GM10248 (cell line): ENCODE measurements around the gene NKG7.

Source experiments
- CTCF ChIA-PET: fragments of 300-600 bp; sonication (Branson Sonifier 250); formaldehyde crosslinking; extraction: SDS; loops from one replicate; lab custom pipeline; 2021; ENCODE audit warnings: antibody characterized with exemption; lab: Yijun Ruan, JAX
- POLR2A ChIA-PET: fragments of 350-650 bp; sonication (Branson Sonifier 250); formaldehyde crosslinking; extraction: SDS; loops from one replicate; lab custom pipeline; 2020; ENCODE audit warnings: antibody characterized with exemption; lab: Yijun Ruan, JAX
- DNase-seq: peaks from one replicate; pipeline ENCODE4 v3.0.0; 2012; ENCODE audit errors: extremely low spot score
- TF ChIP-seq, protein P1 (sequence below): IDR thresholded peaks from 2 replicates; pipeline ENCODE4 v1.5.1; 2012; ENCODE audit warnings: mild to moderate bottlenecking, low read depth; ENCODE audit errors: extremely low read depth, missing control alignments, control extremely low read depth

The NKG7 gene

DNA sequence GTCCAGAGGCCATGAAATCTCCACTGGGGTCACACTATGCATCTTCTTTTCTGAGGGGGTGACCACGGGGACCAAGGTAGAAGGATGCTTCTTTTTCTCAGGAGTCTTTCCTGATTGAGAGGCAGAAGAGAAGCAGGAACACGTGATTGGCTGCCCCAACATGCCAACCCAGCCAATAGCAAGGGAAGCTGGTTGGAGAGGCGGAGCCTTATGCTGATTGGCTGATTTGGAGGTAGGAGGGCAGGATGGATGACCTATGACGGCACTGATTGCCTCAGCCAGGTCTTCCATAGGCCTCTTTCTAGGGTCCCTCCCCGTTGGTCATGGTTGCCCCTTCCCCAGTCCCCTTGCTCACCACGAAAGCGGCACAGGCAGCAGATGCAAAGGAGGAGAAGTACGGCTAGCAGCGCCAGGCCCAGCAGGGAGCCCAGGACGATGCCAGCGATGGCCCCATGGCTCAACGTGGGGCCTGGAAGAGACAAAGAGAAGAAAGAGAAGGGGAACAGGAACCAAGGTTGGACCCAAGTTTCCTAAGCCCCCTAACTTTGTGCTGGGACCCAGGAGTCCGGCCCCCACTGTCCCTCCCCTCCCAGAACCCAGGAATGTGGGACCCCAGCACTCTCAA lies 38.5 kb downstream of the NKG7 start:
- DNase-seq: no peak
- TF ChIP-seq, protein P1, sequence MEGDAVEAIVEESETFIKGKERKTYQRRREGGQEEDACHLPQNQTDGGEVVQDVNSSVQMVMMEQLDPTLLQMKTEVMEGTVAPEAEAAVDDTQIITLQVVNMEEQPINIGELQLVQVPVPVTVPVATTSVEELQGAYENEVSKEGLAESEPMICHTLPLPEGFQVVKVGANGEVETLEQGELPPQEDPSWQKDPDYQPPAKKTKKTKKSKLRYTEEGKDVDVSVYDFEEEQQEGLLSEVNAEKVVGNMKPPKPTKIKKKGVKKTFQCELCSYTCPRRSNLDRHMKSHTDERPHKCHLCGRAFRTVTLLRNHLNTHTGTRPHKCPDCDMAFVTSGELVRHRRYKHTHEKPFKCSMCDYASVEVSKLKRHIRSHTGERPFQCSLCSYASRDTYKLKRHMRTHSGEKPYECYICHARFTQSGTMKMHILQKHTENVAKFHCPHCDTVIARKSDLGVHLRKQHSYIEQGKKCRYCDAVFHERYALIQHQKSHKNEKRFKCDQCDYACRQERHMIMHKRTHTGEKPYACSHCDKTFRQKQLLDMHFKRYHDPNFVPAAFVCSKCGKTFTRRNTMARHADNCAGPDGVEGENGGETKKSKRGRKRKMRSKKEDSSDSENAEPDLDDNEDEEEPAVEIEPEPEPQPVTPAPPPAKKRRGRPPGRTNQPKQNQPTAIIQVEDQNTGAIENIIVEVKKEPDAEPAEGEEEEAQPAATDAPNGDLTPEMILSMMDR: no peak
- POLR2A ChIA-PET: no interaction called here
- CTCF ChIA-PET: no interaction called here

DNA sequence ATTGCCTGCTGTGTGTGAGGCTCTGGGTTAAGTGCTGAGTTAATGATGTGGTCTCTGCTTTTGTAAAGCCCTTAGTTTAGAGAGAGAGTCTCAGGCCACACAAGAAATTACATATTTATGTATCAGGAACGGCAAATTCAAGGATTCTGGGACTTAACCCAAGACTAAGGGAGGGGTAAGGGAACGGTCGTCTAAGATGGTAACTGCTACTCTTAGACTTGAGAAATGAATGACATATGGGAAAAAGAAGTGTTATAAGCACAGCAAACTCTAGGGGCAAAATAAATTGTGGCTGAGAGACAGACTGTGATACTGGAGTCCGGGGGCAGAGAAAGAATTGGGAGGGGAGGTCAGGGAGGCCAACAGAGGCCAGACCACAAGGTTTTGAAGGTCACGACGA lies 40.7 kb downstream of the NKG7 start:
- DNase-seq: no peak
- POLR2A ChIA-PET: no interaction called here
- TF ChIP-seq, protein P1: no peak
- CTCF ChIA-PET: interaction anchor here (1.1 kb wide), 1 partner anchor 8 kb away, joined by 4 read pairs; no protein-coding TSS in a partner anchor

DNA sequence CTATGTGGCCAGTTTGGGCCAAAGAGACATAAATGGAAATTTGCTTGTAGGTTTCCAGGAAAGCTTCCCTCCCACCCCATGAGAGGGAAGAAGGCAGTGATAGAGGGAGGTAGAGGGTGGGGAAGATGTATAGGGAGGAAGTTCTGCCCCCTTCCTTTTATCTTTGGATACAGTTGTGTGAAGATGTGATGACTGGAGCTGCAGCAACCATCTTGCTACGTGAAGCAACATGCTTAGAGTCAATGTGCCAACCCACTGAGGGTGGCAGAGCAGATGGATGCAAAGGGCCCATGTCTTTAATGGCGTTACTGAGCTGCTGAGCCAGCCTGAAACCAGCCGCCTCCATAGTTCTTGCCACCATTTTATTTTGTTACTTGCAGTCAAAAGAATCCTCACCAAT lies 41.3 kb downstream of the NKG7 start:
- CTCF ChIA-PET: interaction anchor here (1.1 kb wide), 1 partner anchor 8 kb away, joined by 4 read pairs; no protein-coding TSS in a partner anchor
- POLR2A ChIA-PET: no interaction called here
- TF ChIP-seq, protein P1: no peak
- no peak for DNase-seq

DNA sequence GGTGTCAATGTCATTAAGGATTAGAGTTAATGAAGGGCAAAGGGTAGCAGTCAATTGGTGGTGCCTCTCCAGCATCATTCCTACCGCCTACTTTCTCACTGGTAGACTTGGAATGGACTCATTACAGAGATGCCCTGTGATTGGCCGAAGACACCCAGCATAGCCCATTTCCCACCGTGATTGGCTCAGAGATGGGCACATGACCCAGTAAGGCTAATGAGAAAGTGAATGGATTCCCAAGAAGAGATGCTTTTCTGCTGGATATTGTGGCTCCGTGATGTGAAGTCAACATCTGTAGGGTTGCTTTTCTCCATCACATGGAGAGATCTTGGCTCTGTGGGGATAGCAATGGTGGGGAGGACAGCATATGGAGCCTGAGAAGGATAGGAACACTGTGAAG lies 42.1 kb downstream of the NKG7 start:
- ChIA-PET POLR2A (no interaction called here), CTCF (interaction anchor here (1.1 kb wide), 1 partner anchor 9 kb away, joined by 4 read pairs; no protein-coding TSS in a partner anchor)
- TF ChIP-seq, protein P1: no peak
- no peak for DNase-seq

DNA sequence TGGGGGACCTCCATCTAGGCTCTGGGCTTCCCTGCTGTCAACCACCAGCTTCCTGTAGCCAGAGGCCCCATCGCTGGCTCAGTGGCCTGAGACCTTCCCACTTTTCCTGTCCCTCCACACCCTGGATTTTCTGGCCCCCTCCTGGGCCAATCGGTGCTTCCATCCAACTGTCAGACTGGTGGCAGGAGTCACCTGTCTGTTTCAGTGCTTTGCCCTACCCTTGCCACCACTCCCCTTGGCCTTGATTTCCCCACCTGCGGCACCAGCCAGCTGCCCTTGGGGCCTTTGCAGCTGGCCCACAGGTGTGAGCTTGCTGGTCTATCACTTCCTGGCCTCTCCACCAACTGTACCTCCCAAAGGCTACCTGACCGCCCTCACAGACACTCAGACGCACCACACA lies 43.0 kb downstream of the NKG7 start:
- CTCF ChIA-PET: no interaction called here
- DNase-seq: no peak
- POLR2A ChIA-PET: no interaction called here
- TF ChIP-seq, protein P1: no peak

DNA sequence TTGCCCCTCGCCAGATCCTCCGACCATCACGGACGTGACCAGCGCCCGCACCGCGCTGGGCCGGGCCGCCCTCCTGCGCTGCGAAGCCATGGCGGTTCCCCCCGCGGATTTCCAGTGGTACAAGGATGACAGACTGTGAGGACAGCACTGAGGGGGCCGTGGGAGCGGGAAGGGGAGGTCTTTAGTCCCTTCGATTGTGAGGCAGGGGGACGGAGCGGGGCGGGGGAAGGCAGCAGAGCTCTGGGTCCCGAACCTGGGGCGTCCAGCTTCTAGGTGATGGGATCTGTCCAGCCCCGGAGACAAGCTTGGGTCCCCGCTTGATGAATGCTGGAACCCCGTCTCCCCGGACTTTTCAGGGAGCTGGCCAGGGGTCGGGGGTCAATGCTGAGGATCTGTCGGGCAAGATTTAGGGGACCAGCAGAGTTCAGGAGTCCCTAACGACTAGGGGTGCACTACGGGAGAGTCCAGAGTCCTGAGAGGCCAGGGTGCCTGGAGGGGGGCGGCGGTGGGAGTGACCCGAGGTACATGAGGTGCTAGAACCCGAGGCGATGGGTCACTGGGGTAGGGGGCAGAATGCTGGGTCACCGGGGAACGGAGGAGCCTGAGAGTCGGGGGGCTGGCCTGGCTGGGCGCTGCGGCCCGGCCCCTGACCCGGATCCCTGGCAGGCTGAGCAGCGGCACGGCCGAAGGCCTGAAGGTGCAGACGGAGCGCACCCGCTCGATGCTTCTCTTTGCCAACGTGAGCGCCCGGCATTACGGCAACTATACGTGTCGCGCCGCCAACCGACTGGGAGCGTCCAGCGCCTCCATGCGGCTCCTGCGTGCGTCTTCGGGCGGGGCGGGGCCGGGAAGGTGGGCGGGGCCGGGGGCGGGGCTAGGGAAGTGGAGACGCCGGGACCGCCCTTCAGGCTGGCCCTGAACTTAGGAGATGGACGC lies 45.1 kb downstream of the NKG7 start:
- TF ChIP-seq, protein P1: peak; percentile 31
- DNase-seq: peak; percentile 84
- ChIA-PET CTCF (interaction anchor here (1.2 kb wide), 1 partner anchor 10 kb away, joined by 3 read pairs; no protein-coding TSS in a partner anchor), POLR2A (no interaction called here)
